GM19395 (cell line): Measurements from ENCODE around the gene STT3B.
"Not testable (repeated sequence)": the region's sequence is repeated elsewhere in the genome, so short reads cannot be mapped to it uniquely, and the experiment has no call there.

Experiments used
- ATAC-seq: cut with Tn5 transposase; IDR thresholded peaks from one replicate; pipeline ENCODE4 v1.9.1; 2021; ENCODE audit warnings: mild to moderate bottlenecking, moderate library complexity; ENCODE audit not compliant: unreplicated experiment

The STT3B gene

DNA sequence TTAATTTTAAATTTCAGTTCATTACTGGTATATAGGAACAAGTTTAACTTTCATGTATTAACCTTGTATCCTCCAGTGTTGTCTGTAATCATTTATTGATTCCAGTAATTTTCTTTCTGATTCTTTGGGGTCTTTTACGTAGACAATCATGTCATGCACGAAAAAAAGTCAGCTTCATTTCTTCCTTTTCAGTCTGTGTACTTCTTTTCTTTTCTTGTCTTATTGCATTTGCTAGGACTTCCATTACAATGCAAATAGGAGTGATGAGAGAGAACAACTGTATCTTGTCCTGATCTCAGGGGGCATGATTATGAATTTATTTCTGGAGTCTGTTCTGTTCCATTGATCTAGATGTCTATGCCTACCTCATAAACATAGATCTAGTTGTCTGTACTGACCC, 56.5 kb downstream of the STT3B start:
- ATAC-seq = no peak

DNA sequence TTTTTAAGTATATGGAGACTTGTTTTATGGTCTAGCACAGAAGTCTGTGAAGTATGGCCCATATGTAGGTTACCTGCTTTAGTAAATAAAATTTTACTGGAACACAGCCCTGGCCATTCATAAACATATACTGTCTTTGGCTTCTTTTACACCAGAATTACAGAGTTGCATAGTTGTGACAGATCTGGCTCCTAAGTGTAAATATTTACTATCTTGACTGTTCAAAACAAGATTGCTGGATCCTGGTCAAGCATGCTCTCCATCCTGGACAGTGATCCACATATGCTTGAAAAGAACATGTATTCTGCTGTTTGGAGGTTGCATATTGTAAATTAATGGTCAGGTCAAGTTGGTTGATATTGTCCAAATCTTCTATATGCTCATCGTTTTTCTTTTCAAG, 57.9 kb downstream of the STT3B start:
- ATAC-seq = no peak

DNA sequence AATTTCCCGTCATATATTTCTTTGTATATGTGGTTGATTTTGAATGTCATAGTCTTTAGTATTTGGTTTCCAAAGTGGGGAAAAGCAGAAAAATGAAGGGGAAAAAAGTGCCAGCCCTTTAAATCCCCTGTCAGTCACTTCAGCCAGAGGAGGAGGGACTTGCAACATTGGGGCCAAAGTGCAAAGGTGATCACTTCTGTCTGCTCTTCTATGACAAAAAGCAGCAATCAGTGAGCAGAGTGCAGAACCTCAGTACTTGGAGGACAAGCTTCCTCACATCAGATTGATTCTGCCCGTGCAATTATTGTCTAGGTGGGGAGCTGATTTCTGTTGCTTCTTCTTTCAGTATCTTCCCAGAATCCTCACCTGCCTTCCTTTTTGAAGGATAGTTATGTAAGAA, 60.0 kb downstream of the STT3B start:
- no peak for ATAC-seq

DNA sequence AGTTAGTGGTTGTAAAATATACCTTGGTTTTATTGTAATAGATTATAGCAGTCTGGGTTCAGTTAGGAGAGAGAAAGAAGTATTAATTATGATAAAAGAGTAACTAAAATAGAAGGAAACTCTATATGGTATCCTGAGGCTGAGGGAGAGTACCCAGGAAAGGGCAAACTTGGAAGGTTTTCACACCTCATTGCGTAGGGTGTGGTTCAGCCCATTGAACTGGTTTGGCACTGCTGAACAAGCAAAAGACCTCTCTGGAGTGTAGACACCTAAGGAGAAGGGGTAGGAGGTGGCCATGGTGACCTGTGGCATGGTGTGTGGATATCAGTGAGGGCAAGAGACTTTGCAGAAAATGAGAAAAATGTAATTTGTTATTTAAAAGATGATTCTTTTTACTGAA, 63.5 kb downstream of the STT3B start:
- no peak for ATAC-seq

DNA sequence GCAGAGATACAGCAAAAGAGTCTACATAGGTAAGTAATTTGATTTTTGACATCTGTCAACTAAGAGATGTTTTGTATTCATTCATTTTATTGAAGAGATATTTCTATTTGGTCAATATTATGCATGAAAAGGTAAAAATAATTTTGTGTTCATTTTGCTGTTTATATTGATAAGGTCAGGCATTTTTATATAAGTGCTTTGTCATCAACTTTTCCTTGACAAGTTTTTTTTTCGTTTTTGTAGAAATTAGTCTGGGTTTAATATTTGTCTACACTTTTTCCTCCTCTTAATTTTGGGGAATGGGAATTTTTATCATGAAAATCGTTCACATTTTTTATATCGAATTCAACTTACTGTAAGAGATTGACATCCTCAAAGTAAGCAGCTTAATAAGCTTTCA, 67.7 kb downstream of the STT3B start:
- ATAC-seq = no peak

DNA sequence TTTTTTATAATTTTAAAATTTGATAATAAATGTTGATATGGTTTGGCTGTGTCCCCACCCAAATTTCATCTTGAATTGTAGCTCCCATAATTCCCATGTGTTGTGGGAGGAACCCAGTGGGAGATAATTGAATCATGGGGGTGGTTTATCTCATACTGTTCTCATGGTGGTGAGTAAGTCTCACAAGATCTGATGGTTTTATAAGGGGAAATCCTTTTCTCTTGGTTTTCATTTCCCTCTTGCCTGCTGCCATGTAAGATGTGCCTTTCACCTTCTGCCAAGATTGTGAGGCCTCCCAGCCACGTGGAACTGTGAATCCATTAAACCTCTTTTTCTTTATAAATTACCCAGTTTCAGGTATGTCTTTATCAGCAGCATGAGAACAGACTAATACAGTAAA, 72.6 kb downstream of the STT3B start:
- not testable (repeated sequence) for ATAC-seq

DNA sequence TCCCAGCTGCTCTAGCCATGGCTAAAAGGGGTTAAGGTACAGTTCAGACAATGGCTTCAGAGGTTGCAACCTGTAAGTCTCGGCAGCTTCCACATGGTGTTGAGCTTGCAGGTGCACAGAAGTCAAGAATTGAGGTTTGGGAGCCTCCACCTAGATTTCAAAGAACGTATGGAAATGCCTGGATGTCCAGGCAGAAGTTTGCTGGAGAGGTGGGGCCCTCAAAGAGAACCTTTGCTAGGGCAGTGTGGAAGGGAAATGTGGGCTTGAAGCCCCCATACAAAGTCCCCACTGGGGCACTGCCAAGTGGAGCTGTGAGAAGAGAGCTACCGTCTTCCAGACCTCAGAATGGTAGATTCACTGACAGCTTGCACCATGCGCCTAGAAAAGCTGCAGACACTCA, 73.7 kb downstream of the STT3B start:
- no peak for ATAC-seq

DNA sequence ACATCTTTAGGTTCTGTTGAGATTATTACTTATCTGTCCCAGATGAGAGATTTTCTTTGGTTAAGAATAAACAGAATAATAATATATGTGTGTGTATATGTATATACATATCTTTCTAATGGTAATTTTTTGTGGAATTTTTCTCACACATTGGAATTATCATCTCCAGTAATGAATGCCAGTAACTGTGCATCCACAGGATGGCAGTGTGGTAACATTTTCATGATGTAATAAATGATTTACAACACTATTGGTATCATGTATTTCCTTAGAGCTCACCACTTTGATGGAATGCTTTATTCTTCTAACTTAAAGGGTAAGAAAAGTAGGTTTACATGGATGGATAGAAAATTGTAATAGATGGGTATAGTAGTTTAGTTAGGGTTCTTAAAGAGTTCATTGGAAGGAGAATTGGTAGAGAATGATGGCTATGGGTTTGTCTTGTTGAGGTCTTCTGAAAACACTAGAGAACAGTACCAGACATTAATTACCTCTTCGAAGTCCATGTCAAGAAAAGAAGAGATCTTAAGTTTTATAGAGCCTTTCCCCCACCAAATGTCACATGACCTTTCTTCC, 78.1 kb downstream of the STT3B start:
- ATAC-seq = no peak

DNA sequence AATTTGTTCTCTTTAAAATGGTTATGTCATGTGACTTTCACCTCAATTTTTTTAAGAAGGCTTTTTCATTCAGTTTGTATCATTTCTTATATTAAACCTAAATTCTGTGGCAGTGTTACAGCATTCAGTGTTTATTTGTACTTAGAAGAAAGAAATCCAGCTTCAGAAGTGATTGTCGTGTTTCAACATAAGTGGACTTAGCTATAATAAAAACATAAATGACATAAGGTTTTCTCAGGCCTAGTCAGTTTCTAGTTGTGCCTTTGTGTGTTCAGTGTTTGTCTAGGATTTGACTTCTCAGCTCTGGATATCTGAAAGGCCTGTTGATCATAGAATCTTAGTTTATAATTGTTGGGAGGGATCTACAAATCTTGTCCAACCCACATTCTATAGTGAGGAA, 80.5 kb downstream of the STT3B start:
- no peak for ATAC-seq

DNA sequence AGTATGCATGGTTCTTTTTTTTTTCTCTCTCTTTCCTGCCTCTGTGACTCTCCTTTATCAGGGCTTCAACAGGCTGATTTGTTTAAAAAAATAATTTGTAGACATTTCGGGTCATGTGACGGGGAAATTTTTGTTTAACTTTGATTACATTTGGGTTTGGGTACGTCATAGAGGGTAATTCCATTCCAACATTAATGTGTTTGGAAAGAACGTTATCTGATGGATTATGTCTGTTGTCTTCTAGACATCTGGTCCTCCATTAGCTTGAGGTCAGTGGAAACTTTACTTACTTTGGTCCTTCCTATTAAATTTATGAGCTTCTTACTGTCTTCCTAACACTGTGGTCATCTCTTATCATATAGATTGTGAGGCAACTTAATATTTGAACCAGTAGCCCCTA, 80.9 kb downstream of the STT3B start:
- no peak for ATAC-seq

DNA sequence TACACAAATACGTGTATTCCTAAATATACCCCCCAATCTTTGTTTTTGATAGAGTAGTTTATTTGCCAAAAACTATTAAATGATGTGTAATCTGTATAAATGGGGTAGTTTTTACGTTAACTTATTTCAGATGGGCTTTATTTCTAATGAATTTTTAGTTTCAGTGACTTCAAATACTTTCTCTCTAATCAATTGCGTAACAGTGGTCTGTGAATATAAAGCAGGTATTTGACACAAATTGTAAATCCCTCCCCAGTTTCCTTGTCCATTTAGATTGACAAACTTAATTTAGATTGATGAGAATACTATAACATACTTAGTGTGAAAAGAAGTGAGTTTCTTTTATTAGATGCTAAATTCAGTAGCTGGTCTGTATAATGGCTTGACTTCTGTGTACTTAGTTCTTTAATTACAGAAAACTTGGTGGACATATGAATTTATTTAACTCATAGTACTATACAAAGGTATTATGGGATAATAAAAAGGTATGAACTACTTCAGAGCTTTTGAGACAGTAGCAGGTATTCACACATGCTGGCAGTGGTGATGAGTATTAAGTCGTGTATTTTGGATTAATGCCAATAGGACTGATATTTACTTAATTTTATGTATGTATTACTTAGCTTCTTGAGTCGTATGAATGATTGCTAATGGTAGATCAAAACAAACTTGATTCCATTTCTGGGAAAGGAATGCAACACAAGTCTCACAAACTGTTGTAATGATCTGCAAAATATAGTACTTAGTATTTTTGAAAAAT, 81.6 kb downstream of the STT3B start:
- no peak for ATAC-seq

DNA sequence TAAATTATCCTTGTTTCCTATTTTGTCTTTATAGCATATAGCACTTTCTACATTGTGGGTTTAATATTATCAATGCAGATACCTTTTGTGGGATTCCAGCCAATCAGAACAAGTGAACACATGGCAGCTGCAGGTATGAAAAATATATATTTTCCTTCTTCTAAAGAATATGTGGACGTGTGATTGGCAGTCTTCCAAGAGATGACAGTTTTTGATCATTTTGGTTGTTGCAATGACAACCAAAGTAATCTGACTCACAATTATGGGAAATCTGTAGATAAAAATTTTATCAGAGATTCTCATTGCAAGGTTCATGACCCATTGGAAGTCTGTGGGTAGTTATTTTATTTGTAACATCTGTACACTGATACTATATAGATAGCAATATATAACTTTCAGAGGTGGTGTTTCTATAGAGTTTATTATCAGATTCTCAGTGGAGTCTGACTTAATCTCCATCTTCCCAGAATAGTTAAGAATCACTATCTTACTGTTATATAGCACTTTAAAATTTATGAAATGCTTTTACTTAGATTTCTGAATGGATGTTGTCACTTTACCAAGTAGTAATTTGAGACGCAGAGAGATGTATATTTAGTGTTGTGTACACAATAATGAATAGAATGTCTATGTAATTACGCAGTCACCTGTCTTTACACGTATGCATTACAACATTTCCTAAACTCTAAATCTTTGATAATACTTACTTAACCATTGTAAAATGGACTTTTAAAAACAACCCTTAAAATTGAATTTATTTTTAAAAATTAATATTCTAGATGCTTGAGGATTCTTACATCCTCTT, 82.5 kb downstream of the STT3B start:
- ATAC-seq = no peak

DNA sequence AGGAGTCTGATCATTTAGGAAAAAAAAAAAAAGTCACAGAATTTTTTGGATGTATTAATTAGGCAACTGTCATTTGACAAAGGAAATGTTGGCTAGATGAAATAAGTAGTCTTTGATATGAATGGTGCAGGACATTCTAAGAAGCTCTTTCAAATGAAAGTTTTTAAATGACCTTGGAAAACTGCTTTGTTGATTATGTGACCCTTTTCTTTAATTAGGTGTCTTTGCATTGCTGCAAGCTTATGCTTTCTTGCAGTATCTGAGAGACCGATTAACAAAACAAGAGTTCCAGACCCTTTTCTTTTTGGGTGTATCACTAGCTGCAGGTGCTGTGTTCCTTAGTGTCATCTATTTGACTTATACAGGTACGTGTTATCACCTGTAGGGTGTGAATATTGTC, 84.0 kb downstream of the STT3B start:
- no peak for ATAC-seq

DNA sequence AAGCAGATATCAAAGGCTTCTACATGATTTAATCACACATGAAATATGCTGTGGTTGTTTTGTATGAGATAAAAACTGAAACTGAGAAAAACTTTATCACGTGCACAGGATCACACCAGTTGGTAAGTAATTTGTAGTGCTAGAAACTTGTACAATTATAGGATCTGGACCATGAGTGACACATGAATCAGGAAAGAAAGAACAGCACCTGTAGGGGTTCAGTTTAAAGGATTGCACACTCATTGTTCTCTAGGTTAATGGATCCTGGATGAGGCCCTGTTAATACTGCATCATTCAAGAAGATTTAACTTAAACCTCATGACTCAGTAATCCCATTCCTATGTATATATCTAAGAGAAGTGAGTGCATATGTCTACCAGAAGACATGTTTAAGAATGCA, 87.9 kb downstream of the STT3B start:
- peak; percentile 48 for ATAC-seq

DNA sequence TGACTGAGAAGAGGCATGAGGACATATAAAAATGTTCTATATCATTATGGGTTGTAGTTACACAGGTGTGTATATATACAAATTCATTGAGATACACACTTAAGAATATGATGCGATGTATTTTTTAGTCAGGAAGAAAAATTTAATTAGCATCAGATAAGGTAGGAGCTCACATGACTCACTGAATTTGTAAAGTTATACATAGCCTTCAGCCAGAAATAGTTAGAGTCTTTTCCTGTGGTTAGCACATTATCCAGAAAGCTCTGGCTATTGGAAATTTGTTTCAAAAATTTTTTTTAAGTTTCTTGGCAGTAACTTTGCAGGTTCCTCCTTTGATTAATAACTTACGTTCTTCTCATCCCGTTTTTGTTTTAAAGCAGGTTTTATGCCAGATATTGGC, 88.6 kb downstream of the STT3B start:
- no peak for ATAC-seq

DNA sequence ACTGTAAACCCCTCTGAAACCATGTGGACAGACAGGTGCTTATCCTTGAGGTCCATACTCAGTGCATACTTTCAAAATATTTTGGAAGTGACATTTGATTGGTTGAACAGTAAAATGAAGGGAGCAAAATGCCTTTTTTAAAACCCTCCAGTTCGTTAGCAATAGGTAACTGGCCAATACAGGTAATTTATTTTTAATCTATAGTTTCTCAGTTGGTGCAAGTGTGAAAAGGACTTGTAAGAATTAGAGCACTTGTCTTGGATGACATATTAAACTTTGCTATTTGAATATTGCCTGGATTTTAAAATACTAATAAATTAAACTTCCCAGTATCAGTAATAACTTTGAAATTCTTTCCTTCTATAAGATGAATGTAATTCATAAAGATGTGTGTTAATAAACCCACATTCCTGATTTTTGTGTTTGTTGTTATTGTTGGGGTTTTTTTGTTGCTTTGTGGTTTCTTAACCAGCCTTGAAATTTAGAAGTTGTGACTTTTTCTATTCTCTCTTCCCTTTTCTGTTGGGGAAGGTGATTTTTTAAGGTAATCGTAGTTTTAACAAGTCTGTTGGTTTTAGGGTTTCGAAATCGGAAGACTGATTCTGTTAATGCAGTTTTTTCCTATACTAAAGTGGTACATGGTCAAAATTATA, 90.0 kb downstream of the STT3B start:
- peak; percentile 72 for ATAC-seq

DNA sequence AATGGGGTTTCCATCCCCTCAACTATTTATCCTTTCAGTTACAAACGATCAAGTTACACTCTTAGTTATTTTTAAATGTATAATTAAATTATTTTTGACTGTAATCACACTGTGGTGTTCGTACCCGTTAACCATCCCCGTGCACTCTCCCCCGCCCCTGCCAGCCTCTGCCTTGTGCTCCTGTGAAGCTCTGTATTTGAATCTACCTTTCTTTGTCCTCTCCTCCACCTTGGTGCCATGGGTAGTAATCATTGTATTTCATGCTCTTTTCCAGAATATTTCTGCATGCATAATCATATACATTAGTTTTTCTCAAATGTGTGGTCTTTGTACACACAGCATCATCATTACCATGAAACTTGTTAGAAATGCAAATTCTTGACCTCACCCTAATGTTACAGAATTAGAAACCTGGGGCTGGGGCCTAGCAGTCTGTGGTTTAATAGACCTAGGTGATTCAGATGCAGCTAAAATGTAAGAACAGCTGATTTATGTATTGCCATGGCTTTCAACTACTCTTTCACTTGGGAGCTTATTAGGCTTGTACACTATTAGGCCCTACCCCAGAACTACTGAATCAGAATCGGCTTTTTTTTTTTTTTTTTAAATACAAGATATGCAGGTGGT, 91.5 kb downstream of the STT3B start:
- ATAC-seq = peak; percentile 47

DNA sequence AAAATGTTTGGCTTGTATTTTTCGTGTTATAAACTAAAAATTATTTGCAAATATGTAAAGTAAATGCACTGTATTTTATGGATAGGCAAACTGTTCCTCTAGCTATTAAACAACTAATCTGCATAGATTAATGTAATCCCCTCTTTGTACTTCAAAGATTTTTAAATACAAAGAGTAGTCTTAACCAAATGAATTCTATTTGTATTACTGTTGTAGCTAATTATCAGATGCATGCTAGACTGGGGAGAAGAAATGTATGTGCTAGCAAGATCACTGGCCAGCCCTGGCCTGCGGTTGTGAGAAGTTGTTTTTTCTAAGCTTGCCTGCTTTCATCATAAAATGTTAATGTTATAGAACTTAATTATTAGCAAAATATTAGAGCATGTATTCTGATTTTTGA, 92.6 kb downstream of the STT3B start:
- no peak for ATAC-seq

DNA sequence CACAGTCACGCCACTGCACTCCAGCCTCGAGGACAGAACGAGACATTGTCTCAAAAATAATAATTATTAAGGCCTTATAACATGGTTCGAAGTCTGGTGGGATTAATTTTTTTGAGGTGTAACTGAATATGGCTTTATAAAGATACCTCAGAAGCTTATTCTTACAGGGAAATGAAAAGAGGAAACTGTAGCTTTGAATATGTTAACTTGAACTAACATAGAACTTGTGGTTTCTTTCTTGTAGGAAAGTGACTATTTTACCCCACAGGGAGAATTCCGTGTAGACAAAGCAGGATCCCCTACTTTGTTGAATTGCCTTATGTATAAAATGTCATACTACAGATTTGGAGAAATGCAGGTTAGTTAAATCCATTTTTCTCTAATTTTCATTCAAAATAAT, 96.3 kb downstream of the STT3B start:
- no peak for ATAC-seq

DNA sequence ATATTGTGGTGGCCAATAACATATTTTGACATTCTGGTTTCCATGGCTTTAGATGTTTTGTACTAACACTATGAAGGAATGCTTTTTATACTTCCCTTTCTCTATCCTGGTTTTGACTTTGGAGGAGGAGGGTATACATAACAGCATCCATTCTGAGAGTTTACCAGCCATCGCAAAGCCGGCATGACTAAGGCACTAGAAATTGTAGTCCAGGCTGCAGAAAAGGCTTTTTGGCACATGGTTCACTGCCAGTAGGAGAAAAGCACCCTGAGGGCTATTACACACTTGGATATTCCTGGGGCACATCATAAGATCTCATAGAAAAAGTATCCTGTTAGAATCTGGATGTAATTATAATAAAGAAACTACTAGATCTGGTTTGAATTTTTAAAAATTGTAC, 101.8 kb downstream of the STT3B start:
- ATAC-seq = no peak

DNA sequence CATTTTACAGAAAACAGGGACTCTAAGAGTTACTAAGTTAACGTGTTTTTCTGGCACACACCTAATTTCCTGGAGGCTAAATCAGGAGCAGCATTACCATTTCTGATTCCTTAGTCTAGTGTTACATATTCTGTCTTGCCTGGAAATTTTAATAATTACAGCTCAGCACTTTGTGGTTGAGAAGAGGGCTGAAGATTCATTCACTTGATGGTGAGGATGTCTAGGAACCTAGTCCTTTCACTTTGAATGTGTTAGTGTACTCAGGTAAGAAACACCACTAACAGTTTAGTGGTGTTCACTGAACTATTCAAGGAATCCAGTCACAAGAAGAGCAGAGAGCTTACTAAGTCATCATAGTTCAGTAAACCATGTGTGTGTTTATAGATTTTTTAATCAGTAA, 102.8 kb downstream of the STT3B start:
- ATAC-seq = peak; percentile 51
